ENCODE data around the gene ARMC2.

ARMC2 gene

DNA sequence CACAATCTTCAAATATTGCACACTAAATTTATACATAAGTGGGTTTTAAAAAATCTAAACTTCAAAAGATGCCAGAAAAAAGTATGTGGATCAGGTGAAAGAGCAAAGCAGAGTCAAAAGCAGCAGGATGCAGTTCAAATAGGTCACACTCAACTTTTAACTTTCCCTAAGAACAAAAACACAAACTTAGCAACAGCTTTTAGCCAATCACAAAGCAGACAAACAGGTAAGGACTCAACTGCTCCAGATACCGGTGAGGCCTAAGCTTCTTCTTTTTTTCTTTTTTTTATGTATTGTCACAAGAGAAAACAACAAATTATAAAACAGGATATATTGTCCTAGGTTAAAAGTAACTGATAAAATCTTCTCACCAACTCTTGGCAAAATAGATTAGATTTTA is 171.7 kb downstream of the ARMC2 start:
- no peak overlapping the region for H3K4me2 ChIP-seq
- no peak overlapping the region for H3K27ac ChIP-seq
- TF ChIP-seq Cebpa-rat (IDR thresholded peaks at IDR 0.05): no peak
- no peaks in the 10 kb centered on the region for H3K27me3 ChIP-seq
- no peaks in the 10 kb centered on the region for H3K4me1 ChIP-seq
- H3K9ac ChIP-seq: no peak overlapping the region
- no peak overlapping the region for H3K4me3 ChIP-seq
- no peaks in the 10 kb centered on the region for H3K36me3 ChIP-seq
- no peaks in the 10 kb centered on the region for H3K9me3 ChIP-seq
- no peaks in the 10 kb centered on the region for H4K20me1 ChIP-seq

DNA sequence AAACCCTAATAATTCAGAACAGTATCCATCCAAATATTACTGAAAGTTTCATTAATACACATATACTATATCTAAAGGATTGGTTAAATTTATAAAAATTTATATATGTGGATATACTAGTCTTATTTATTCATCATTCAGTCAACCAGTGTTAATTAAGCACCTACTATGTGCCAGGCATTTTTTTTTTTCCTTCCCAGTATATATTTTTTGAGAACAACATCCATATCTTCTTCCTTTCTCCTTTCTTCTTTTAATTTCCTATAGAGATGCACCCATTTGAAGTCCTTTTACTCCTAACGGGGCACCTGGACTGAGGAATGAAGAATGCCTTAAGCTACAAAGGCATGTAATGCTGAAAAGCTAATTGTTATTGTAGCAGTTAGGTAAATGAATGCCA is 173.6 kb downstream of the ARMC2 start:
- H3K9me3 ChIP-seq: no peaks in the 10 kb centered on the region
- H3K36me3 ChIP-seq: no peaks in the 10 kb centered on the region
- no peaks in the 10 kb centered on the region for H3K27me3 ChIP-seq
- no peak overlapping the region for H3K4me3 ChIP-seq
- no peaks in the 10 kb centered on the region for H4K20me1 ChIP-seq
- H3K27ac ChIP-seq: no peak overlapping the region
- TF ChIP-seq Cebpa-rat (IDR thresholded peaks at IDR 0.05): no peak
- no peak overlapping the region for H3K4me2 ChIP-seq
- no peaks in the 10 kb centered on the region for H3K4me1 ChIP-seq
- no peak overlapping the region for H3K9ac ChIP-seq

GRCh38 chr6:109023356-109023925 is 175.2 kb downstream of the ARMC2 start:
- Histone ChIP-seq H3K4me3 (no peak overlapping the region), H3K4me2 (no peak overlapping the region), H3K27ac (no peak overlapping the region), H3K9me3 (no peaks in the 10 kb centered on the region), H3K9ac (no peak overlapping the region), H3K27me3 (no peaks in the 10 kb centered on the region), H4K20me1 (no peaks in the 10 kb centered on the region), H3K4me1 (no peaks in the 10 kb centered on the region), H3K36me3 (no peaks in the 10 kb centered on the region)
- no peak for TF ChIP-seq Cebpa-rat (IDR thresholded peaks at IDR 0.05)

Measured in BLaER1 (cell line).